Measurements from ENCODE around the gene CIZ1.
"Not testable (repeated sequence)": the region's sequence is repeated elsewhere in the genome, so short reads cannot be mapped to it uniquely, and the experiment has no call there.

CIZ1 gene

DNA sequence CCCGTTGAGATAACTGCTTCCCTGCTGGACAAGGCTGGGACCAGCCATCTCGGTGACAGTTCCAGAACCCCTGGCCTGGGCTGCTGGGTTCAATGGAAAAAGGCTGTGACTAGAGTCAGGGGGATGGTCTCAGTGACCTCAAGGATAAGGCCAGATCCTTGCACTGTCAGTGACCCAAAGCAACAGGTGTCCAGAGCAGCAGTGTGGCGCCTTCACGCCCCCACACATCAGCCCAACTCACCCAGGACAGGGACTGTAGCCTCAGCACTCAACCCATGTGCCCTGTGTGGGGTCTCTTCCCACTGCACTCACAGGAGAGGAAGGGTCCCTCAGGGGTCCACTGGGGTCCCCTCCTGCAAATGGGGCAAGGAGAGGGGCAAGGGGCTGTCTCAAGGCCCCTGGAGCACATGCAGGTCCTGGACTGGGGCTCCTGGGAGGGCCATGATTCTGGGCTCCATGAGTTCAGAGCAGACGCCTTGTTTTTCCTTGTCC is 42.8 kb downstream of the CIZ1 start:
- DNase-seq, result no peak

DNA sequence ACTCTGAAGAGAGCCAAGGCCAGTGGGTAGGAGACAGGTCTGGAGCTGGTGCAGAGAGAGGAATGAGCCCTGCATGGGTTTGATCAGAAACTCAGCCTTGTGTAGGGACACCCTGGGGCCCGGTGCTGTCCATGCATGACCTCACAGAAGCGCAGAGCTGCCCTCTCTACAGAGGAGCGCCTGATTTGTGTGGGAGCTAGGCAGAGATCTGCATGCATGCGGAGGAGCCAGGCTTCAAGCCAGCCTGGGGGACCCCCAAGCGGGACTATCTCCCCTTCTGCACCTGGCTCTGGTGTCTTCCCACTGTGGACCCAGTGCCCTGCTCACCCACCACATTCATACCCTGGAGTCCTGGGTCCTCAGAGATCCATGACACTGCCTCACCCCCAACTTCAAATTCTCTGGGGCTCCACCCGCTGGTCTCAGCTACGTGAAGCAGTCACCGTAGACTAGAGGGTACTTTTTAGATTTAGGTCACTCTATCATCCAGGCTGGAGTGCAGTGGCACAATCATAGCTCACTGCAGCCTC is 44.7 kb downstream of the CIZ1 start:
- DNase-seq, result no peak

DNA sequence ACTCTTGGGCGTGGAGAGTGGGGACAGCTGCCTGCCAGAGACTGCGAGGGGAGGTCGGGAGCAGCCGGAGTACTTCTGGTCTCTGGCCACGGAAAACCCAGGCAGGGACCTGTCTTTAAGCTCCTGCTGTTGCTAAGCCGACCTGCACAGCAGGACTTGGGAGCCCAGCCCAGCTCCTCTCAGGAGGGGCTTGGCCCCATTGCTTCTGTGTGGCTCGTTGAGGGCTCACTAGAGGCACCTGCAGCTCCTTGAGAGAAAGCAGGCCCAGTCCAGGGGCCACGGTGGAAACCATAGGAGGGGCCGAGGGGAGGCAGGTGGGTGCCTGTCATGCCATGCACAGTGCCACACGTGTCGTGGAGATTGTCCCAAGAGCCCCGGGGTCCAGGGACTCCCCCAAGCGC is 45.4 kb downstream of the CIZ1 start:
- no peak for DNase-seq

DNA sequence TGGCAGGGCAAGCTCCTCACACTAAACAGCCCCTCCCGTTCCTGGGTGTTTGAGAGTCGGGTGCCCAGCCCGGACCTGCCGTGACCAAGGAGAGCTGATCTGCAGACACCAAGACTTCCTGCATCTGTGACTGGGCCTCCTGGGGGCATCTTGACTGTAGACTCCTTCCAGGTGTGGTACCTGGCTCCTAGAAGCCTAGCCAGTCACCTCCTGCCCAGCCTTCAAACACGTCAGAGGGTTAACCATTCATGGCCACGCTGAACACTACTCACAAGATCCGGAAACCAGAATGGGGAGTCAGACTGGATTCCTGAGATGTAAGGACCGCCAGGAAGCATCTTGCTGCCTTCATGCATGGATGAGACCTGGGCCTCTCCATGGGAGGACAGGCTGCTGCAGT is 45.8 kb downstream of the CIZ1 start:
- DNase-seq, result no peak

DNA sequence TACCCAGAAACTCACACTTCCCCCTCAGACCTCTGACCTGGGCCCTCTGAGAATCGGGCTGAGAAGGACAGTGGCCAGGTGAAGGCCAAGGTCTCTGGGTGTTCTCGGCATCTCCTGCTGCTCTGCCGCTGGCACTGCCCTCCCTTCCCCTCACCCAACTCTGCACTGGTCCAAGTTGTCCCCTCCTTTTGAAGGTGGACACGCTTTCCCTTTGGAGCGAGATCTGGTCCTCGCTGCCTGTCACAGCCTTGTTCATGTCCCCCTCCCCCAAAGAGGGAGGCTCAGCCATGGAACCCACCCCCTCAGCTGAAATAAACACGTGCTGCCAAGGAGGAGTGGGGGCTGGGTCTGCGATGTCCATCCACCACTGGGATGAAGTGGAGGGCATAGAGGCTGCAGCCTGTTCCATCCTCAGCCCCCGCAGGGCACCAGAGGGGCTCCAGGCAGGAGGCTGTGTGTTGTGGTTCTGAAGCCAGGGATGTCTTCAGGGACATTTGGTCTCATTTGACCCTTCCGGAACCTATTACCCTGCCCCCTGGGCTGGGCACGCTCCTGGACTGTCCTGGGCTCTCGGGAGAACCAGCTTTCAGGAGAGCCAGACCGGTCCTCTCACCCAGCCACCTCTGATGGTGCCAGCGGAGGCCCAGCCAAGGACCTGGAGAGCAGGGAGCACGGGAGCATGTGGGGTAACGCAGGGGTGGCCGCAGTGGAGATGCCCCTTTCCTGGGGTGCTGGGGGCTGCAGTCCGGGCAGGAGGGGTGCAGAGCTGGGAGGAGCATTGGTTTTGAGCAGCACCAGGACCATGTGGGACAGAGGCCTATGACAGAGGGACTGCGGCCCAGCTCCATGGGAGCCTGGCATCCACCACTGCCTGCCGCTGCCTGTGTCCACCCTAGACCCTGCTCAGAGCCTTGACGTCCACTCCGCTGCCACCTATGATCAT is 46.9 kb downstream of the CIZ1 start:
- no peak for DNase-seq

DNA sequence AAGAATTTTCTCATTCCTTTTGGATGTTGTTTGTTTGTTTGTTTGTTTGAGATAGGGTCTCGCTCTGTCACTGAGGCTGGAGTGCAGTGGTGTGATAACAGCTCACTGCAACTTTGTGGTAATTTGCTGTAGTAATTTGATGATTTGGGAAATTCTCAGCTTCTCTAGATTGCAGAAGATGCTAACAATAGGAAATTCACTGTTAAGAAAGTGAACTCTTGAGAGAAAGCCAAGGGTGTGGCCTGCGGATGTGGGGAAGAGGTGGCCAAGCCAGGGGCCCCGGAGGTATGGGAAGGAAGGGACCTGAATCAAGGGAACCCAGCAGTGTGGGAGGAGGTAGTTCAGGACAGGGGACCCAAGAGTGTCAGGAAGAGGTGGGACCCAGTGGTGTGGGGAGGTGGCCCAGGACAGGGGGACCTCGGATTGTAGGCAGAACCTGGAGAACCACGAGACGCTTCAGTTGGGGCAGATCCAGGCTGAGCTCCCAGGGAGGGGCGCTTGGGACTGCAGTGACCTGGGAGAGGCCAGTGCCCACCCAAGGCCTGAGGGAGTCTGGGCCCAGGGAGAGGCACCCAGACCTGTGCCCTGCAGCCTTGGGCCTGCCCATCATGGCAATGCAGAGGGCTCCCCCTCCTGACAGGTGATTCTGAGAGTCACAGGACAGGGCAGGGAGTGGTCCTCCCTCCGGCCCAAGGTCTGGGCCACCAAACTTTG is 47.7 kb downstream of the CIZ1 start:
- no peak for DNase-seq

DNA sequence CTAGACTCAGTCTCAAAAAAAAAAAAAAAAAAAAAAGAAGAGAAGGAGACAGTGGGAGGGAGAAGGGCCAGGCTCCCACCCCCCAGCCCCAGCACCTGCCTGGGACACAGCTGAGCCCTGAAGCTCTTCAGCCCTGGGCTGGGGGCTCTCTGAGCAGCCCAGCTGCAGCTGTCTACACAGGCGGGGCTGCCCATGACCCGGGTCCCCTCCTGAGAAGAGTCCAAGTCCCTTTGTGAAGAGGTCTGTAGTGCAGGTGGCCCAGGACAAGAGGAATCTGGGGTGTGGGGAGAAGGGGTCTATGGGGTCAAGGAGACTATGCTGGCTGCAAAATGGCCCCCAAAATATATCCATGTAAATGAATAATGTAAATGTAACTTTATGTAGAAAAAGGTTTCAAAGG is 48.8 kb downstream of the CIZ1 start:
- no peak for DNase-seq

DNA sequence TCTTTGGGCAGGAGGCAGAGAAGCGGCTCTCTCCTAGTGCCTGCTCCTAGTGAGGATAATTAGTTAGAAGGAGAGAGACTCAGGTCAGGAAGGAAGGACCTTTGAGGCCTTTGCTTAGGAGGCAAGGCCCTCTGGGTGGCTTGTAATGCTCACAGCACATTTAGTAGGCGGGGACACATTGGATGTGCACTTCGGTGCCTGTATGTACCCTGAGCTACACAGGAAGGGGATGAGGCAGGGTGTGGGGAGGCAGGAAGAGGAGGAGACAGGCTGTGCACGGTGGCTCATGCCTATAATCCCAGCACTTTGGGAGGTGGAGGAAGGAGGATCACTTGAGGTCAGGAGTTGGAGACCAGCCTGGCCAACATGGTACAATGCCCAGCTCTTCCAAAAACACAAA is 49.3 kb downstream of the CIZ1 start:
- no peak for DNase-seq

DNA sequence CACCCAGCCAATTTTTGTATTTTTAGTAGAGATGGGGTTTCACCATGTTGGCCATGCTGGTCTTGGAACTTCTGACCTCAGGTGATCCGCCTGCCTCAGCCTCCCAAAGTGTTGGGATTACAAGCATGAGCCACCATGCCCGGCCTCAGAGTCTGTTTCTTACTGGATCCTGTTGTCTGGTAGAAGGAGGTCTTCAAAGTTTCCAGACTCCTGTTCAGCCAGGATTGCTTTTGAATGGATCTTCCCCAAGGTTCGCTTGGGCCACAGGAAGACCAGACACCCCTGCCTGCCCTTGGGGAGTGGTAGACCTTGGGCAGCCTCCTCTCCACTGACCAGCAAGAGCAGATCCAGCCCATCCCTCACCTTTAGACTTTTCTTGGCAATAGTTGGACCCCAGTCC is 49.8 kb downstream of the CIZ1 start:
- DNase-seq, result no peak

DNA sequence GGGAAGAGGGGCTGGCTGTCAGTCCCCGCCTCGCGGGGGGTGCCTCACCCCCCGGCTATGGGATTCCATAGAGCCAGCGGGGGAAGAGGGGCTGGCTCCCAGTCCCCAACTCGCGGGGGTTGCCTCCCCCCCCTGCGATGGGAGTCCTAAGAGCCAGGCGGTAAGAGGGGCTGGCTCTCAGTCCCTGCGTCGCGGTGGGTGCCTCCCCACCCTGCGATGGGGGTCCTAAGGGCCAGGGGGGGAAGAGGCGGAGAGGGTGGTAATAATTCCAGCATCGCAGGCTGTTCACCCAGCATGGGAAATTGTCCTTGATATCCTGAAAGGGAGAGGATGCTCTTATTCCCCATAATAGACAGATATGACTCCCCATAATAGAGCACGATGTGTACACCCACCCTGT is 51.8 kb downstream of the CIZ1 start:
- DNase-seq, result no peak

DNA sequence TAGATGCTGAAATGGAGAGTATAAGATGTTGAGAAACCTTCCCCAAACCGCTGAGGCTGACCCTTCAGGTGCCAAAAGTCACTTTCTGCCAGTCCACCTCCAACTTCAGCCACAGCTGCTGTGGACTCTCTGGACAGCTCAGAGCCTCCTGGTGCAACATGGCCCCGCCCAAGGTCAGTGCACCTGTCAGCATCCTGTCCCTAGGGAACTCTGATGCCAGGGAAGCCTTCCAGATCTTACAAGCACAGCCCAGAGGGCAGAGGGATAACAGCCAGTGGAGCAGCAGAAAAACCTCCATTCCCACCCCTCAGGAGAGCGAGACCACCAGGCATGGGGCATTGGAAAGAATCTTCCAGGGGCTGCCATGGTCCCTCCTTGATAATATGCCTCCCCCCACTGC is 53.4 kb downstream of the CIZ1 start:
- no peak for DNase-seq

DNA sequence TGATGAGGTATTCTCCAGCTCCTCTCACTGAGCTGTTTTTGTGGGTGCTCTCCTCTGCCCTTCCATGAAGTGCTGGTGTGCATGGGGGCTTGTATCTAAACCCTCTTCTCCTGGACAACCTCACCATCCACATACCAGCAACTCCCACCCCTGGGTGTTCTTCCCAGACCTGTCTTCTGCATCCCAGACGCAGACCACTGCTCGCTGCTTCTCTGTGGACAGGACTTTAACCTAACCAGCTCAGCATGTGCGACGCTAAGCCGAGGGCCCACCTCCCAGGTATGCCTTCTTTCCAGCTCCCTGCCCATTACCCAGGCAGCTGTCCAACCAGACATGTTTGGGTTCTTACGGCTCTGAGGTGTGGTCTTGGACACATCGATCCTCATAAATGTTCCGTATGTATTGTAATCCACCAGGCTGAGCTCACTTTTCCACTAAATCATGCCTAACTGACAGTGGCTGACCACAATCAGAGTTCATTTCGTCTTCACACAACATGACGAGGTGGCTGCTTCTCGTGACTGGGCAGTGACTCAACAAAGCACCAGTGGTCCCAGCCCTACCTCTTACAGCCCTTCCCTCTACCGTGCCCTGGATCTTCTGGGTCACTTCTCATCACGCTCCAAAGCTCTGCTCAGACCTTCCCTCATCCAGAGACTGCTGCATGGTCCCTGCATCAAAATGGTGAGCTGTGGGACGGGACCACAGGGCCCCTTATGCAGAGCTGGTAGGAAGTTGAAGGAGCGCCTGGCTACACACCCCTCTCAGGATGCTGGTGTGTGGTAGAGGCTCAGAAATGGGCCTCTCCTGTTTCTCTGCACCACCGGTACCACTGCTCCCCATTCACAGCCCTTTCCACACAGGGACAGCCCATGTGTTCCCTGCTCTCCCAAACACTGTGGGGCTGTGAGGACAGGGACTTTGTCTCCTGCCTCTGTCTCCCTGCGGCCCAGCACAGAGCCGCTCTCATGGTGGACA is 54.3 kb downstream of the CIZ1 start:
- DNase-seq, result no peak

DNA sequence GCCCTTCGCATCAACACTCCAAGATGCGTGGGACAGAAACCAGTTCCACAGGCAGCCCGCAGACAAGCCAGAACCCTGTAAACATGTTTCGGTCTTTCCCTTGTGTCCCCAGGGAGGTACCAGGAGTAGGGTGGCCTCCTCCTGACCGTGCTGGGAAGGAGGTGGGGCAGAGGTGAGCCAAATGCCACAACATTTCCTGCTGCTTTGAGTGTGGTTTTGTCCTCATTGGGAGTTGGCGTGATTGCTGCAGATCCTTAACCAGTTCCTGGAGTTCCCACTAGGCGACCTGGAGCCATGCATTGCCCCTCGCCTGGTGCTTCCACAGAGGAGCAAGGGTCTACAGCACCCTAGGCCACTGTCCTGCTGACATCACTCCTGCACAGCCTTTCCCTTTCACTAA is 55.8 kb downstream of the CIZ1 start:
- DNase-seq, result not testable (repeated sequence)

DNA sequence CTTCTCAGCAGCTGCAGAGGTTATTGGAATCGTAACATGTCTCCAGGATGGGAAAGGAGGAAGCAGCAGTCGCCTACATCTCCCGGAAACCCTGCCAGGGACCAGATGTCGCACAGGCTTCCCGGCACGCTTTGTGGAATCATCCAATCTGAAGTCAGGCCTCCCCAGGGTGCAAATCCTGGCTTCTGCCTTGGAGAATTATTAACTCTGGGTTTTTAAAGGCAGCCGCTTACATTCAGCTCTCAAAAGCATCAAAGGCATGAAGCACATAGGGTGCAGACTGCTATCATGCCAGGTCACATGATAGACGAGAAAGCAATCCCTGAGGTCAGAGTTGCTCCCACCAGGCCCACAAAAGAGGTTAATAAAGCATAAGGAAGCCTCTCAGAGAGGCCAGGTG is 59.2 kb downstream of the CIZ1 start:
- DNase-seq, result peak in 1 of 51 donors; percentile 6

DNA sequence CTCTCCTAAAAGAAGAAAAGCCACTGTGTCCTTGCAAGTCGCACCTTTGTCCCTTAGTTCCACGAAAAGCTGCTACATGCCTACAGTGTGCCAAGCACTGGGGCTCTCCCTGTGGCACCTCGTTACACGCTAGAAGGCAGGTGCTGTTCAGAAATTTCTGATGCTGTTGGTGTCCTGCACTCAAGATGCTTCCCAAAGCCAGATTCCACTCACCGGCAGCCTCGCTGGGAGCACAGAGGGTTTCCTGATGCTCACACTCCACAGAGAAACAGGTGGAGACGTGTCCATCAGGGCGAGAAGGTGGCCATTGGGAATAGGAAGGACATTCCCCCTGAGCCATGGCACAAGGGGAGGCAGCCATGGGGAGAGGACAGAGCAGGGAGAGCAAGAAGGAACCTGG is 60.0 kb downstream of the CIZ1 start:
- not testable (repeated sequence) for DNase-seq

DNA sequence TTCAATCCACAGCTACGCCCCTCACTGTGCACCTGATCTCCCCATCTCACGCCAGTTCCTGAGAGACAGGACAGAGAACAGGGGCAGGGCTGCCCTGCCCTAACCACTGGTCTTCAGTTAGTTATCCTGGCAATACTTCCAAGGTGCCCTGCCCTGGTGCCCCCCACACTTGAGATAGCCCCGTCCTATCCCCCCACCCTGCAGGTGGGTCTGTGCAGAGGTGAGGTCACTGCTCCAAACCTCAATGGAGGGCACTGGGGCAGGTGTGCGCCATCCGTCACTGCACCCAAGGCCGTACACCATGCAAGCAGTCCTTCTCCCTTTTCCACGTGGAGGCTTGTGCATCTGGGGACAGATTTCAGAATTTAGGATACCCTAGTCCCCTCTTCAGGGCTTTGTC is 60.7 kb downstream of the CIZ1 start:
- not testable (repeated sequence) for DNase-seq

DNA sequence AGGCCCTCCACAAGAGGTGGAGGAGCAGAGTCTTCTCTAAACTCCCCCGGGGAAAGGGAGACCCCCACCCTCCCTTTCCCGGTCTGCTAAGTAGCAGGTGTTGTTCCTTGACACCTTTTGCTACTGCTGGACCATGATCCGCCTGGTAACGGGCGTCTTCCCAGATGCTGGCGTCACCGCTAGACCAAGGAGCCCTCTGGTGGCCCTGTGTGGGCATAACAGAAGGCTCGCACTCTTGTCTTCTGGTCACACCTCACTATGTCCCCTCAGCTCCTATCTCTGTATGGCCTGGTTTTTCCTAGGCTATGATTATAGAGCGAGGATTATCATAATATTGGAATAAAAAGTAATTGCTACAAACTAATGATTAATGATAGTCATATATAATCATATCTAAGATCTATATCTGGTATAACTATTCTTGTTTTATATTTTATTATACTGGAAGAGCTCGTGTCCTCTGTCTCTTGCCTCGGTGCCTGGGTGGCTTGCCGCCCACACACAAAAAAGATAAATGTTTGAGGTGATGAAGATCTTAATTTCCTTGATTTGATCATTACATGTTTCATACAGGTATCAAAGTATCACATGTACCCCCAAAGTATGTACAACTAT is 61.3 kb downstream of the CIZ1 start:
- DNase-seq, result peak in 10 of 51 donors; percentile 24 to 66 (median 43)

DNA sequence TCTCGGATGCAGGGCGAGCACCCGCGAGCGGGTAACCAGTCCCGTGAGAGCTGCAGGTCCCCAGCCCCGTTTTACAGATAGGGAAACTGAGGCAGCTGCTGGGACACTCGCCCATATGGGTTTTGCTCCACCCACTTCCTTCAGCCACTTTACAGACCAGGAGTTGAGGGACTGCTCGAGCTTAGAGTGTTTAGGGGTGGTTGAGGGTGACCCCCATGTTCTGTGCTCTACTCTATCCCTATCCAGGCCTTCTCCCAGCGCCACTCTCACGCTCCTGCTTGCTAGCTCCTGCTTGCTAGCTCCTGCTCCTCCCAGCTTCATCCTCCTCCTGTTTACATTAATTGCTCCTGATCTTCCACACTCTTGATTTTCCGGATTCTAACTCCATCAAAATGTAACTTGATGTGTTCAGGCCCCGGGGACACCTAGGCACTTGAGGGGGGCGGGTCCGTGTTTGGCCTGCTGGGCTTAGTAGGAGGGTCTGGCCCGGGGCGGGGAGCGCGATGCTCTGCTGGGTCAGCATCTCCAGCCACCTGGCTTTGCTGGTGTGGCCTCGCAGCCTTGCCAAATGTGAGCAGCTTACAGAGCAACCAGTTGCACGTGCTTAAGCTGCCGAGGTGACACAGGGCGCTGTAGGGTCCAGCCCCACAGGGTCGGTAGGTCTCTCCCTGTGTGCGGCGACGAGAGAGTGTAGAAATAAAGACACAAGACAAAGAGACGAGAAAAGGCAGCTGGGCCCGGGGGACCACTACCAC is 62.4 kb downstream of the CIZ1 start:
- no peak for DNase-seq

DNA sequence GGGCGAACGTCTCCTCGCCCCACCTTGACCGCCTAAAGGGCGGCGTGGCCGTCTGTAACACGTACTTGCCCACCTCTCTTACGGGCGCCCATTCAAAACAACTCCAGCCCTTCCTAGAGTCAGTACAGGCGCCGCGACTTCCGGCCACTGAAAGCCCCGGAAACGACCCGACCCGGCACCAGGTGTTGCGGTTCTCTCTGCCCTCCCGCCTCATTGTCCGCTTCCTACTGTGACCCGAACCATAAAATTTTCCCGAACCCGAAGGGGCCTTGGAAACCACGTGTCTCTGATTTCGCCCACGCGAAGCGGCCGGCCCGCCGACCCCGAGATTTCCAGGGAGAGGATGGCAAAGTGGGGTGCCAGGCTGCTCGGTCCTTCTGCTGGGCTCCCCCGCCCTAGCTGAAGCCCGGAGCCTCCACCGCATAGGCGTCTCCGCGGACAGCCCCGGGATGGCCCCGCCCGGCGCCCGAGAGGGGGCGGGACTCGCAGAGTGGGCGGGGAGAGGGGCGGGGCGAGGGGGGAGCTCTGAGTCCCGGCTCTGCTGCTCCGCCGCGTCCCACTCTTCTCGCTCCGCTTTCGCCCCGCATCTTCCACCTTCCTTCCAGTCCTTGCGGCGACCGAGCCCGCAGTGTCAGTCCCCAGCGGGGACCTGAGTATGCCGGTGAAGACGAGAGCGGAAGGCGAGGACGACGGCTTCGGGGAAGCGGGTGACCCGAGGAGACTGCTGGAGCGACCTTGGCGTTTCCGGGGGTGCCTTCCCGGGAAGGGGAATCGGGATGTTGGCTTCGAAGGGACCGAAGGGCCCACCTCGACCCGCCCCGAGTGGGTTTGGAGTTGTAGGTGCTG is 63.2 kb downstream of the CIZ1 start:
- DNase-seq, result peak in 50 of 51 donors; percentile 61 to 99 (median 86)

All from hypothalamus (tissue), 51 donors.